ENCODE measurements around the gene NMRAL1. TPM values are rescaled to one million over a fixed set of nuclear protein-coding genes. Genes with fewer than 3 reads are reported as not detected.

NMRAL1 gene
- total RNA-seq, 4 donors from 2014 or later, result 41.5 to 74.5 (median 58.1) TPM

DNA sequence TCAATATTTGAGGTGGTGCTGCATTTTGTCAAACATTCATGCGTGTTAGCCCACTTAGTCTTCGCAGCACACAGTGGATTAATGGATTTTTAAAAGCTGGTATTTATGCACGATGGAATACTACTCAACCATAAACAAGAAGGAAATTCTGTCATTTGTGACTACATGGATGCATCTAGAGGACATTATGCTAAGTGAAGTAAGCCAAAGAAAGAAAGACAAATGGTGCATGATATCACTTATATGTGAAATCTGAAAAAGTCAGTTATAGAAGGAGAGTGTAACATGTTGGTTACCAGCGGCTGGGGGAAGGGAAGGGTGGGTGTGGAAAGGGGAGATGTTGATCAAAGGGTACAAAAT is 24.8 kb upstream of the NMRAL1 start:
- peaks cover 0 to 19% (median 8%) of the 10 kb centered on the region in 4 donors for H3K4me1 ChIP-seq

DNA sequence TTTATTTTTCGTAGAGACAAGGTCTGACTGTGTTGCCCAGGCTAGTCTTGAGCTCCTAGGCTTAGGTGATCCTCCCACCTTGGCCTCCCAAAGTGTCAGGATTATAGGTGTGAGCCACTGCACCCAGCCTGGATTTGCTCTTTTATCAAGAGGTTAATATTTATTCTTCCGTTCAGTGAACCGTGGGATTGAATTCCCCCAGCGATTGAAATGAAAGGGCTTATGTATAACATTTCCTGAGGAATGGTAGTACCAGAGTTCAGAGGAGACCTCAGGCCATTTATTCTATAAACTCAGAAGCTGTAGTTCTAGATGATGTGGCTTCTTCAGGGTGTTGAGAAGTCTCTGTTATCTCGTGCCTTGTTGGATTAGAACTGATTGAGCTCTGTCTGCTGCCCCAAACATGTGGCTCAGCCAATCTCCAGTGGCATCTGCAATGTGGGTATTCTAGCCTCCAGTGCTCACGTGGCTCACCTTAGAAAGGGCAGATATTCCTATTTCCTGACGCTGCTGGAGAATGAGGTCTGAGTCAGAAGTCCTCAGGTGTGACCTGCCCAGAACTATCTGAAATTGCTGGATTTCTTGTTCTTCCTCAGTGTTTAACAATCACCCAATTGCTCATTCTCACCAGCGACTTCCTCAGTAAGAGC is 24.2 kb upstream of the NMRAL1 start:
- no peak for TF ChIP-seq POLR2A (IDR thresholded peaks at IDR 0.05)
- TF ChIP-seq, protein P1, sequence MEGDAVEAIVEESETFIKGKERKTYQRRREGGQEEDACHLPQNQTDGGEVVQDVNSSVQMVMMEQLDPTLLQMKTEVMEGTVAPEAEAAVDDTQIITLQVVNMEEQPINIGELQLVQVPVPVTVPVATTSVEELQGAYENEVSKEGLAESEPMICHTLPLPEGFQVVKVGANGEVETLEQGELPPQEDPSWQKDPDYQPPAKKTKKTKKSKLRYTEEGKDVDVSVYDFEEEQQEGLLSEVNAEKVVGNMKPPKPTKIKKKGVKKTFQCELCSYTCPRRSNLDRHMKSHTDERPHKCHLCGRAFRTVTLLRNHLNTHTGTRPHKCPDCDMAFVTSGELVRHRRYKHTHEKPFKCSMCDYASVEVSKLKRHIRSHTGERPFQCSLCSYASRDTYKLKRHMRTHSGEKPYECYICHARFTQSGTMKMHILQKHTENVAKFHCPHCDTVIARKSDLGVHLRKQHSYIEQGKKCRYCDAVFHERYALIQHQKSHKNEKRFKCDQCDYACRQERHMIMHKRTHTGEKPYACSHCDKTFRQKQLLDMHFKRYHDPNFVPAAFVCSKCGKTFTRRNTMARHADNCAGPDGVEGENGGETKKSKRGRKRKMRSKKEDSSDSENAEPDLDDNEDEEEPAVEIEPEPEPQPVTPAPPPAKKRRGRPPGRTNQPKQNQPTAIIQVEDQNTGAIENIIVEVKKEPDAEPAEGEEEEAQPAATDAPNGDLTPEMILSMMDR (IDR thresholded peaks at IDR 0.05), result no peak
- DNase-seq, result no peak
- no peaks in the 10 kb centered on the region for H3K9me3 ChIP-seq
- no peak overlapping the region for H3K27ac ChIP-seq
- H3K4me3 ChIP-seq, result no peak overlapping the region
- H3K4me1 ChIP-seq, result peaks cover 0 to 19% (median 8%) of the 10 kb centered on the region in 4 donors
- peaks cover 0 to 11% (median 0%) of the 10 kb centered on the region in 3 donors for H3K36me3 ChIP-seq
- no peaks in the 10 kb centered on the region for H3K27me3 ChIP-seq

More for the DNA sequence above, 24.8 kb upstream of the NMRAL1 start:
- Histone ChIP-seq H3K9me3 (no peaks in the 10 kb centered on the region), H3K4me3 (no peak overlapping the region), H3K36me3 (peaks cover 0 to 11% (median 0%) of the 10 kb centered on the region in 3 donors), H3K27me3 (no peaks in the 10 kb centered on the region), H3K27ac (no peak overlapping the region)
- DNase-seq, result no peak
- no peak for TF ChIP-seq POLR2A (IDR thresholded peaks at IDR 0.05)
- TF ChIP-seq, protein P1 (IDR thresholded peaks at IDR 0.05), result no peak

DNA sequence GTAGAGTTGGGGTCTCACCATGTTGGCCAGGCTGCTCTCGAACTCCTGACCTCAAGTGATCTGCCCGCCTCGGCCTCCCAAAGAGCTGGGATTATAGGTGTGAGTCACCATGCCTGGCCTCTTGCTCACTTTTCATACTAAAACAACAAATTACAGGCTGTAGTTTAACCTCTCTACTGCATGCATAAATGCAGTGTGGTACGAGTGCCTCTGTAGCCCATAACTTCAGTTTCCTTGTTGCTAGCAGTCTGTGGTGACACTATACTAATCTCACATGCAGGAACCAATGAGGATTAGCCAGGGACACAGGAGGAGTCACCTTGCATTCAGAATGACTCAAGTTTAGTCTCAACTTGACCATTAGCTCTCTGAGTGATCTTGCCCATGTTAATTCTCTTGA is 21.9 kb upstream of the NMRAL1 start:
- Histone ChIP-seq H3K36me3 (peaks cover 0 to 22% (median 0%) of the 10 kb centered on the region in 3 donors), H3K27me3 (no peaks in the 10 kb centered on the region), H3K4me1 (peaks cover 0 to 17% (median 6%) of the 10 kb centered on the region in 4 donors), H3K4me3 (no peak overlapping the region), H3K27ac (no peak overlapping the region), H3K9me3 (no peaks in the 10 kb centered on the region)
- TF ChIP-seq POLR2A (IDR thresholded peaks at IDR 0.05), result no peak
- DNase-seq, result no peak

DNA sequence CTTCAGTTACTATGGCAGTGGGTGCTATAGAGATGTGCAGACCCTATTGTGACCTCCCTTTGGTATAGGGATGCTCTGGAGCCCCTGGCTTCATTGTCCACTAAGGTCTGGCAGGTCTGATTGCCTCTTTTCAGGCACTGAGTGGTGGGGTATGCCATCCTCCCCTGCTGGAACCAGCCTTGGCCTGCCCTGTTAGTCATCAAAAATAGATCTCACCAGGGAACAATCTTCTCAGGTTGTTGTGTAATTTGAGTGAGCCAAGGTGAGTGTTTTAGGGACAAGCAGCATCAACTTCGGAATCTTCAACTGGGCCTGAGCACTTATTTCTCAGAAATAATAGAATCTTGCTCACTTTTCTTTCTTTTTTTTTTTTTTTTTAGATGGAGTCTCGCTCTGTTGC is 21.3 kb upstream of the NMRAL1 start:
- no peak overlapping the region for H3K4me3 ChIP-seq
- H3K36me3 ChIP-seq, result peaks cover 0 to 27% (median 0%) of the 10 kb centered on the region in 3 donors
- no peak for DNase-seq
- H3K27me3 ChIP-seq, result no peaks in the 10 kb centered on the region
- no peak overlapping the region for H3K27ac ChIP-seq
- TF ChIP-seq POLR2A (IDR thresholded peaks at IDR 0.05), result no peak
- TF ChIP-seq, protein P1 (IDR thresholded peaks at IDR 0.05), result no peak
- H3K4me1 ChIP-seq, result peaks cover 0 to 12% (median 3%) of the 10 kb centered on the region in 4 donors
- no peaks in the 10 kb centered on the region for H3K9me3 ChIP-seq

DNA sequence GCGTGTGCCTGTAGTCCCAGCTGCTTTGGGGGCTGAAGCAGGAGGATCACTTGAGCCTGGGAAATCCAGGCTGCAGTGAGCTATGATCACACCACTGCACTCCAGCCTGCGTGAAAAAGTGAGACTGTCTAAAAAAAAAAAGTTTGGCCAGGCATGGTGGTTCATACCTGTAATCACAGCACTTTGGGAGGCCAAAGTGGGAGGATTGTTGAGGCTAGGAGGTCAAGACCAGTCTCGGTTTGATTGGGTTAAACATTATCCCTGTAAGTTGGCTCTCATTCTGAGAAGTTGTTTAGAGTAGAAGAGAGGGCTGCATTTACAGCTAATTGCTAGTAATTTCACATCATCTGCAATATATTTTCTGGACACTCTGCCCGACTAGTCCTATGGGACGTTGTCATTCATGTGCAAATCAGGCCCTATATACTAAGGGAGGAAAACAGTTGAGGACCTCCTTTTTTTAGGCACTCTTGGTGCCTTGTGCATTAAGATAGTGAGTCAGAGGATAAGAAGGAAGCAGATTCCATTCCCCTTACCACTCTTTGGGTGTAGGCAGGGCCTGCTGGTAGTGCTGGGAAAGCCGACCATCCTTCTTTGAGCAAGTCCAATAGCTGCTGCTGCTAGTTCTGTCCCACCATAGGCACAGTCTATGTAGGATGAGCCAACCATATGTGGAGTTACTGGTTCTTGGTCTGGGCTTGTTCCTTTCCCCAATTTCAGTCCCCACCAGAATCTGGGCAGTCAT is 20.5 kb upstream of the NMRAL1 start:
- no peaks in the 10 kb centered on the region for H3K27me3 ChIP-seq
- H3K36me3 ChIP-seq, result peaks cover 0 to 28% (median 0%) of the 10 kb centered on the region in 3 donors
- no peak overlapping the region for H3K27ac ChIP-seq
- H3K4me3 ChIP-seq, result no peak overlapping the region
- DNase-seq, result no peak
- H3K4me1 ChIP-seq, result peaks cover 0 to 3% (median 0%) of the 10 kb centered on the region in 4 donors
- H3K9me3 ChIP-seq, result no peaks in the 10 kb centered on the region
- TF ChIP-seq, protein P1 (IDR thresholded peaks at IDR 0.05), result no peak
- no peak for TF ChIP-seq POLR2A (IDR thresholded peaks at IDR 0.05)

DNA sequence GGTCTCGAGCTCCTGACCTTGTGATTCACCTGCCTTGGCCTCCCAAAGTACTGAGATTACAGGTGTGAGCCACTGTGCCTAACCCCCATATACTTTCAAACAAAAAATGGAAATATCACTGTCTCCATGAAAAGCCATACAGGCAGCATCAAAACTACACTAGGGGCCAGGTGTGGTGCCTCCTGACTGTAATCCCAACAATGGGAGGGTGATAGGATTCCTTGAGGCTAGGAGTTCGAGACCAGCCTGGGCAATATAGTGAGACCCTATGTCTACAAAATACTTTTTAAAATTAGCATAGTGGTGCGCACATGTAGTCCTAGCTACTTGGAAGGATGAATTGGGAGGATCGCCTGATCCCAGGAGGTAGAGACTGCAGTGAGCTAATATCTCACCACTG is 17.5 kb upstream of the NMRAL1 start:
- Histone ChIP-seq H3K9me3 (no peaks in the 10 kb centered on the region), H3K27me3 (no peaks in the 10 kb centered on the region), H3K27ac (no peak overlapping the region), H3K4me1 (peaks cover 0 to 5% (median 1%) of the 10 kb centered on the region in 4 donors), H3K36me3 (peaks cover 0 to 39% (median 0%) of the 10 kb centered on the region in 3 donors), H3K4me3 (no peak overlapping the region)
- no peak for DNase-seq
- TF ChIP-seq, protein P1 (IDR thresholded peaks at IDR 0.05), result no peak
- TF ChIP-seq POLR2A (IDR thresholded peaks at IDR 0.05), result no peak

Measured in Peyer's patch (tissue), 4 donors.